Measurements from ENCODE around the gene CRADD.

Gene CRADD

GRCh38 chr12:93737457-93738198 lies 60.5 kb downstream of the CRADD start:
- Histone ChIP-seq H3K27ac (ENCODE audit: extremely low read depth, low read depth, low read length) (no peak overlapping the region), H3K4me1 (ENCODE audit: control insufficient read depth, insufficient read depth, low read length) (peaks cover 3% of the 10 kb centered on the region; the same call in 1 of the 2 replicates), H3K9me3 (ENCODE audit: control insufficient read depth, insufficient read depth, low read depth, low read length) (no peaks in the 10 kb centered on the region), H3K4me3 (ENCODE audit: low read depth, low read length) (no peak overlapping the region), H3K36me3 (ENCODE audit: control insufficient read depth in 2 of 2, insufficient read depth in 1 of 2, low read length in 2 of 2) (no peaks in the 10 kb centered on the region)
- ChIA-PET CTCF (no interaction called here), POLR2A (no interaction called here)
- TF ChIP-seq, protein P1, sequence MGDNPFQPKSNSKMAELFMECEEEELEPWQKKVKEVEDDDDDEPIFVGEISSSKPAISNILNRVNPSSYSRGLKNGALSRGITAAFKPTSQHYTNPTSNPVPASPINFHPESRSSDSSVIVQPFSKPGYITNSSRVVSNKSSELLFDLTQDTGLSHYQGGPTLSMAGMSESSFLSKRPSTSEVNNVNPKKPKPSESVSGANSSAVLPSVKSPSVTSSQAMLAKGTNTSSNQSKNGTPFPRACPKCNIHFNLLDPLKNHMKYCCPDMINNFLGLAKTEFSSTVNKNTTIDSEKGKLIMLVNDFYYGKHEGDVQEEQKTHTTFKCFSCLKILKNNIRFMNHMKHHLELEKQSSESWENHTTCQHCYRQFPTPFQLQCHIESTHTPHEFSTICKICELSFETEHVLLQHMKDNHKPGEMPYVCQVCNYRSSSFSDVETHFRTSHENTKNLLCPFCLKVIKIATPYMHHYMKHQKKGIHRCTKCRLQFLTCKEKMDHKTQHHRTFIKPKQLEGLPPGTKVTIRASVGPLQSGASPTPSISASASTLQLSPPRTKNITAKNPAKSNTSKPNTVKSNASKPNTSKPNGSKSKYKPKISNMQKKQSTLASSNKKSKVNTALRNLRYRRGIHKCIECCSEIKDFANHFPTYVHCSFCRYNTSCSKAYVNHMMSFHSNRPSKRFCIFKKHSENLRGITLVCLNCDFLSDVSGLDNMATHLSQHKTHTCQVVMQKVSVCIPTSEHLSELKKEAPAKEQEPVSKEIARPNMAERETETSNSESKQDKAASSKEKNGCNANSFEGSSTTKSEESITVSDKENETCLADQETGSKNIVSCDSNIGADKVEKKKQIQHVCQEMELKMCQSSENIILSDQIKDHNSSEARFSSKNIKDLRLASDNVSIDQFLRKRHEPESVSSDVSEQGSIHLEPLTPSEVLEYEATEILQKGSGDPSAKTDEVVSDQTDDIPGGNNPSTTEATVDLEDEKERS (tag by site-specific recombination; IDR thresholded peaks at IDR 0.05), result no peak
- TF ChIP-seq ZNF473 (tag by site-specific recombination; IDR thresholded peaks at IDR 0.05) (no peak), PRDM1 (tag by site-specific recombination; IDR thresholded peaks at IDR 0.05) (0 out of 2 replicates have a peak, but pooled peaks have one; percentile 5), ZEB2 (tag by site-specific recombination; IDR thresholded peaks at IDR 0.05) (no peak), ZNF404 (tag by site-specific recombination; IDR thresholded peaks at IDR 0.05) (no peak), BCL11A (tag by site-specific recombination; IDR thresholded peaks at IDR 0.05; ENCODE audit: low read depth) (no peak), REST (tag by site-specific recombination; IDR thresholded peaks at IDR 0.05) (no peak), ZBTB20 (tag by site-specific recombination; IDR thresholded peaks at IDR 0.05) (peak; percentile 61), ZNF558 (tag by site-specific recombination; IDR thresholded peaks at IDR 0.05) (no peak), ZBTB1 (tag by site-specific recombination; IDR thresholded peaks at IDR 0.05) (no peak), ZNF114 (tag by site-specific recombination; IDR thresholded peaks at IDR 0.05) (no peak)
- TF ChIP-seq, protein P2, sequence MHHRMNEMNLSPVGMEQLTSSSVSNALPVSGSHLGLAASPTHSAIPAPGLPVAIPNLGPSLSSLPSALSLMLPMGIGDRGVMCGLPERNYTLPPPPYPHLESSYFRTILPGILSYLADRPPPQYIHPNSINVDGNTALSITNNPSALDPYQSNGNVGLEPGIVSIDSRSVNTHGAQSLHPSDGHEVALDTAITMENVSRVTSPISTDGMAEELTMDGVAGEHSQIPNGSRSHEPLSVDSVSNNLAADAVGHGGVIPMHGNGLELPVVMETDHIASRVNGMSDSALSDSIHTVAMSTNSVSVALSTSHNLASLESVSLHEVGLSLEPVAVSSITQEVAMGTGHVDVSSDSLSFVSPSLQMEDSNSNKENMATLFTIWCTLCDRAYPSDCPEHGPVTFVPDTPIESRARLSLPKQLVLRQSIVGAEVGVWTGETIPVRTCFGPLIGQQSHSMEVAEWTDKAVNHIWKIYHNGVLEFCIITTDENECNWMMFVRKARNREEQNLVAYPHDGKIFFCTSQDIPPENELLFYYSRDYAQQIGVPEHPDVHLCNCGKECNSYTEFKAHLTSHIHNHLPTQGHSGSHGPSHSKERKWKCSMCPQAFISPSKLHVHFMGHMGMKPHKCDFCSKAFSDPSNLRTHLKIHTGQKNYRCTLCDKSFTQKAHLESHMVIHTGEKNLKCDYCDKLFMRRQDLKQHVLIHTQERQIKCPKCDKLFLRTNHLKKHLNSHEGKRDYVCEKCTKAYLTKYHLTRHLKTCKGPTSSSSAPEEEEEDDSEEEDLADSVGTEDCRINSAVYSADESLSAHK (tag by site-specific recombination; IDR thresholded peaks at IDR 0.05), result peak; percentile 93

GRCh38 chr12:93738199-93739058 lies 61.3 kb downstream of the CRADD start:
- ChIA-PET CTCF (no interaction called here), POLR2A (interaction anchor here (0.5 kb wide), 1 partner anchor 169 kb away, joined by 3 read pairs; no protein-coding TSS in a partner anchor)
- Histone ChIP-seq H3K27ac (ENCODE audit: extremely low read depth, low read depth, low read length) (no peak overlapping the region), H3K4me1 (ENCODE audit: control insufficient read depth, insufficient read depth, low read length) (peaks cover 3% of the 10 kb centered on the region; the same call in 1 of the 2 replicates), H3K36me3 (ENCODE audit: control insufficient read depth in 2 of 2, insufficient read depth in 1 of 2, low read length in 2 of 2) (no peaks in the 10 kb centered on the region), H3K9me3 (ENCODE audit: control insufficient read depth, insufficient read depth, low read depth, low read length) (no peaks in the 10 kb centered on the region), H3K4me3 (ENCODE audit: low read depth, low read length) (no peak overlapping the region)
- TF ChIP-seq PRDM1 (tag by site-specific recombination; IDR thresholded peaks at IDR 0.05) (peak; percentile 97), ZNF366 (tag by site-specific recombination; conservative IDR thresholded peaks at IDR 0.05) (peak; percentile 89), ZNF221 (tag by site-specific recombination; IDR thresholded peaks at IDR 0.05; ENCODE audit: borderline replicate concordance) (no peak), ZNF518A (tag by site-specific recombination; conservative IDR thresholded peaks at IDR 0.05; ENCODE audit: low read depth) (no peak), ZNF792 (tag by site-specific recombination; IDR thresholded peaks at IDR 0.05) (no peak), ZNF341 (tag by site-specific recombination; IDR thresholded peaks at IDR 0.05; ENCODE audit: low read depth) (peak; percentile 80), ZNF335 (tag by site-specific recombination; conservative IDR thresholded peaks at IDR 0.05) (peak; percentile 56)

Data from HEK293 (cell line).